SK-N-MC (cell line): Measurements from ENCODE around the gene LYSMD3.

Source experiments
- DNase-seq: peaks from one replicate; pipeline ENCODE4 v3.0.0-alpha.2; 2011; ENCODE audit warnings: low read depth, low spot score
- H3K27ac ChIP-seq: fragments of 200-600 bp; sonication (generic); 2 replicates; pipeline ENCODE4 v1.5.1; 2016; ENCODE audit warnings: mixed run types
- H3K36me3 ChIP-seq: fragments of 200-600 bp; sonication (generic); 2 replicates; pipeline ENCODE4 v1.6.1; 2017; ENCODE audit warnings: antibody characterized with exemption, low read length, mixed read lengths; ENCODE audit not compliant: insufficient read depth
- H3K4me3 ChIP-seq: fragments of 200-600 bp; sonication (generic); 2 replicates; pipeline ENCODE4 v1.5.1; 2016
- H3K9ac ChIP-seq: fragments of 200-600 bp; sonication (generic); 2 replicates; pipeline ENCODE4 v1.8.0; 2017; ENCODE audit warnings: mixed run types, mixed read lengths; ENCODE audit not compliant: insufficient read length
- H3K9me3 ChIP-seq: fragments of 200-600 bp; sonication (generic); 2 replicates; pipeline ENCODE4 v1.6.1; 2017; ENCODE audit warnings: low read depth, mild to moderate bottlenecking, antibody characterized with exemption, low read length, moderate library complexity, mixed read lengths
- EZH2 ChIP-seq: fragments of 200-600 bp; sonication (generic); IDR thresholded peaks from one replicate; pipeline ENCODE4 v1.6.1; 2017; ENCODE audit warnings: antibody characterized with exemption
- FOXP2 ChIP-seq: optimal IDR thresholded peaks from 2 replicates; pipeline ENCODE3; 2011; ENCODE audit warnings: mild to moderate bottlenecking, moderate library complexity; ENCODE audit not compliant: insufficient read depth; ENCODE audit errors: extremely low read length, control extremely low read depth
- POLR2AphosphoS5 ChIP-seq: IDR thresholded peaks from 2 replicates; pipeline ENCODE4 v1.6.1; 2012; ENCODE audit warnings: mild to moderate bottlenecking, low read depth, low read length, borderline replicate concordance

Gene LYSMD3

DNA sequence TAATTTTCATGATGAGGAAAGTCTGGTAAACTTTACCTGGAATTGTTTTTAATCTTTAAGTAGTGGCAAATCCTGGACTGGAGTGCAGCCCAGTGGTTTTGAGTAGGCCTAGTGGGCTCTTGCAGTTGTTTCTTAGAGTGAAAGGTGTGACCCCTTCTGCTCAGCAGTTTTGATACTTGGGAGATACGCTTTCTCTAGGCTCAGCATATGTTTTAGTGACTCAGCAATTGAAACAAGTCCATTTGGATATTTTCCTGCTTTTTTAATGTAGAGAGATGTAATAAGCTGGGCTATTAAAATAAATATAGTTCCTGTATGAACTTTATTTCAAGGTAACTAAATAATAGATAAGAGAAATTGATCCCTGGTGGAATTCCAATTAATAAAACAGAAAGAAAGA lies 48.7 kb downstream of the LYSMD3 start:
- DNase-seq = no peak
- Histone ChIP-seq H3K9me3 (no peaks in the 10 kb centered on the region), H3K27ac (no peak overlapping the region), H3K4me3 (no peak overlapping the region), H3K36me3 (peaks cover 34% of the 10 kb centered on the region), H3K9ac (no peak overlapping the region)
- TF ChIP-seq FOXP2 = no peak
- no peak for TF ChIP-seq EZH2
- TF ChIP-seq POLR2AphosphoS5 = no peak

DNA sequence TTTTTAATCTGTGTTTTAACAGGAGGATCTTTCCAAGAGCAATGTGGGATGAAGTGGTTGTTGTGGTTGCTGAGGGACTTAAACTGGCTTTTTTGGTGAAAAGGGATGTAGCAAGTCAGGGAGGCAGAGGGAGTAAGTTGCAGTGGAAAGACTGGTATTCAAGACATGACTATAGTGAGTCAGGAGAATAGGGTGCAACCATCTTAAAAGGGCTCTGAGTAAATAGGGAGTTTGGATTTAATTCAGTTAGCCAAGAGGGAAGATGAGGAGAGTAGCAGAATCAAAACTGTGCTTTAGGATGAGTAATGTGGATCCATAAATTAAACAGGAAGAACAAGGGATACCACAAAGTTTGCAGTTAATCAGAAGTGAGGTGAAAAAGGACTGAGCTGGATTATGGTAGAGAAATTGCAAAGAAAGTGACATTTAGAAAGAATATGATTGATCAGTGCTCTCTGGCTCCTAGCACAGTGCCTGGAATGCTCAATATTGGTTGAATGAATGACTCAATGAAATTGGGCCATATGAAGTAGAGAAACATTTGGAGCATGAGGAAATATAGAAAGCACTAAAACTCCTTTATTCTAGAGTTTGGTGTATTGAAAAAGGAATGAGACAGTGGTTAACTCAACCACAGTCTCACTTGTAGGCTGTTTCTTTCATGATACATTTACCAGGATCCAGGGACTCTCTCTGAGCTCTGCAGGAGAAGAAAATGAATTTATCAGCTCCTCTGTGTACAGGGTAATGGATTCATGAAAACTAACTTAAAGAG lies 49.6 kb downstream of the LYSMD3 start:
- DNase-seq = no peak
- Histone ChIP-seq H3K9ac (no peak overlapping the region), H3K27ac (no peak overlapping the region), H3K4me3 (no peak overlapping the region), H3K36me3 (peaks cover 28% of the 10 kb centered on the region), H3K9me3 (no peaks in the 10 kb centered on the region)
- TF ChIP-seq POLR2AphosphoS5 (no peak), EZH2 (no peak), FOXP2 (no peak)

DNA sequence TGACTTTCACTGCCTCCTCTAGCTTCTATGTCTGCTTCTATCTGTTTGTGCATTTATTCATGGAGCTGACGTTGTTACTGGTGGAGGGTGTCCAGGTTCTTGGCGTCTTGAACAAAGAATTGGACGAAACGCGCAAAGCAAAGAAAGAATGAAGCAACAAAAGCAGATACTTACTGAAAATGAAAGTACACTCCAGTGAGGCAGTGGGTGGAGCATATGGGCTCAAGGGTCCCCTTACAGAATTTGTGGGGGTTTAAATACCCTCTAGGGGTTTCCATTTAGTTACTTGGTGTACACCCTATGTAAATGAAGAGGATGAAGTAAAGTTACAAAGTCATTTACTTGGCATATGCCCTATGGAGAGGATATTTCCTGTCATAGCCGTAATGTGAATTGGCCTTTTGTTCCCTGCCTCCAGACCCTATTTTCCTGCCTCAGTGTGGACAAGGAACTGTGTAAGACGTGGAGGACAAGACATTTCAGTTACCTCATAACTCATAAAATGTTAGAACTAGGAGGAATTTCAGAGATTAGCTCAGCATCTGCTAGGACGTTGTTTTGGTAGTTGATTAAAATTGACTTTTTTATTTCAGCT lies 51.7 kb downstream of the LYSMD3 start:
- no peak for DNase-seq
- no peak overlapping the region for H3K9ac ChIP-seq
- TF ChIP-seq FOXP2 (no peak), POLR2AphosphoS5 (no peak), EZH2 (no peak)

DNA sequence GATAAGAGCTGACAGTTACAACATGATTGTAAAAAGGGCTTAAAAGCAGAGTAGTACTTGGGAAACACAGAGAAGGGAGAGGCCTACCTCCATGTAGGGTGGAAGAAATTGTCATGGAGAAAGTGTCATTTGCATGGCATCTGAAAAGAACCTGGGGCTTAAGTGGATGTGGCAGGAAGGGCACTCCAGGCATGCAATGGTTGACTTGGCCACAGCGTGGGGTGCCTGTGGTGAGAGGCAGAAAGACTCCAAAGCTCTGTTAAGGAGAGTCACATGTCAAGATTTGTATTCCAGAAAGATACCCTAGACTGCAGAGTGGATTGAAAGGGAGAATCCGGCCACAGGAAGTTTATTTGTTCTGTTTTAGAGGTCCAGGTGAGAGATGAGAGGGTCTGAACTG lies 52.3 kb downstream of the LYSMD3 start:
- TF ChIP-seq FOXP2 (no peak), POLR2AphosphoS5 (no peak), EZH2 (no peak)
- no peak overlapping the region for H3K4me3 ChIP-seq
- no peak overlapping the region for H3K9ac ChIP-seq
- no peaks in the 10 kb centered on the region for H3K9me3 ChIP-seq
- no peak for DNase-seq
- peaks cover 25% of the 10 kb centered on the region for H3K36me3 ChIP-seq
- H3K27ac ChIP-seq = no peak overlapping the region

More for the DNA sequence above, 51.7 kb downstream of the LYSMD3 start:
- Histone ChIP-seq H3K9me3 (no peaks in the 10 kb centered on the region), H3K4me3 (no peak overlapping the region), H3K27ac (no peak overlapping the region), H3K36me3 (peaks cover 28% of the 10 kb centered on the region)

DNA sequence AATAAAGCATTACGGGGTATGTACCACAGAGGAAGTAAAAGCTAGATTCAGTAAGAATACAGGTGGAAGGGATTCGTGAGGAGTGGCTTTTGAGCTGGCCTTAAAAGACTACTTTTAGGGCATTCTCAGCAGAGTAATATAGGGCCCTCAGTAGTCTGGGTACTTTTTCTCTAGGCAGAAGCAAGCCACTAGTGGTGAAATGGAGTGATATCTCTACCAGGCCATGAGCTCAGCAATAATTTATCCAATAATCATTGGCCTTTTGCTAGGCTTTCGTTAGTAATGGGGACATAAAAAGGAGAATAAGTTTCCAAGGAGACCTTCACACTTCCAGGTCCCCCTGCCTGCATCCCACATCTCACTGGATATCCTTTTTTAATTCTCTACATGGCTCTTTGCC lies 53.0 kb downstream of the LYSMD3 start:
- Histone ChIP-seq H3K4me3 (peak overlapping the region; percentile 84), H3K9ac (no peak overlapping the region), H3K9me3 (no peaks in the 10 kb centered on the region)

DNA sequence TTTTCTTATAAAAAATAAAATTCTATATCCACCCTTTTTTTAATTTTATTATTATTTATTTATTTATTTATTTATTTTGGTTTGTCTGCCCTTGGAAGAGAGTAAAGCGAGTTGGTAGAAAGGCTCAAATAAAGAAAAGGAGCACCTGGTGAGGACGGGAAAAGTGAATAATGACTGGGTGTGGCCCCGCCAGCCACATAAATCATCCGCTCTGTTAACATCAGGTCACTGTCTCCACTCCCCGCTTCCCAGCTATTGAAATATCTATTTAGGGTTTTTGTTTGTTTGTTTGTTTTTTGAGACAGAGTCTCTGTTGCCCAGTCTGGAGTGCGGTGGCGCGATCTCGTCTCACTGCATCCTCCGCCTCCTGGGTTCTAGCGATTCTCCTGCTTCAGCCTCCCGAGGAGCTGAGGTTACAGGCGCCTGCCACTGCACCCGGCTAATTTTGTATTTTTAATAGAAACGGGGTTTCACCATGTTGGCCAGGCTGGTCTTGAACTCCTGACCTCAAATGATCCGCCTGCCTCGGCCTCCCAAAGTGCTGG lies 53.9 kb downstream of the LYSMD3 start:
- Histone ChIP-seq H3K36me3 (peaks cover 23% of the 10 kb centered on the region), H3K27ac (no peak overlapping the region)
- DNase-seq = no peak

More for the DNA sequence above, 53.0 kb downstream of the LYSMD3 start:
- peaks cover 23% of the 10 kb centered on the region for H3K36me3 ChIP-seq
- DNase-seq = no peak
- TF ChIP-seq POLR2AphosphoS5 = no peak
- TF ChIP-seq FOXP2 = no peak
- TF ChIP-seq EZH2 = no peak
- H3K27ac ChIP-seq = 0 out of 2 replicates have a peak overlapping the region, but pooled peaks have one; percentile 14

DNA sequence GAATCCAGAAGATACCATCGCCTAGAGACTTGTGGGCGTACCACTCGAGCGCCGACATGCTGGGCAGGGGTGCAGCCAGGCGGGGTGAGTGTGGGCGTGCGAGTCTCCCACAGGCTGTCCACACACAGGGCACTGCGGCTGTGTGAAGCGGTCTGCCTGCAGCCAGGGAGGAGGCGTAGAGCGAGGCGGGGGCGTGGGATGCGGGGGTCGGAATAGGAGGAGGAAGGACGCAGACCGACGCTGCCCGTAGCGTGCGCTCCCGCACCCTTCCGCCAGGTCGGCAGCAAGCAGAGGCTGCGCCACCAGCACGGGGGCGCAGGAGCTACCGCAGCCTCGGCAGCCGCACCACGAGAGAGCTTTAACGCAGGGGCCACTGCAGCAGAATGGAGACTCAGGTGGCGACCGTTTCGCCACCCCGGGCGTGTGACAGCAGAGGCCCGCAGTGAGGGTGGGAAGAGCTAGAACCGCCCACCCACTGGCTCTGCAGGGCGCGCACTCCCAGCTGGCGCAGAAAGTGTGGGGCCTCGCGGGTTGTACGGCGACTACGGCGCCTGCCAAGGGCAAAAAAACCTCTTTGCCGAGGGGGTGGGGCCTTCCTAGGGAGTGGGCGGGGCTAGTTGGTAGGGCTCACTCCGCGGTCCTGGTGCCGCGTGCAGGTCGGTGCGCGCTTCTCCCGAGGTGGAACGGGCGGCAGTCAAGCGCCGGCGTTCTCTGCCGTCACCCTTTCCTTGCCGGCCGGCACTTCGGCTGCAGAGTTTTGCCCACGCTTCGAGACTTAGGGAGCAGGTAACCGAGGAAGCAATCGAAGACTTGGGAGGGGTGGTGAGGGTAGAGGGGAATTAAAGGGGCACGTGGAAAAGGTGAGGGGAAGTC lies 54.9 kb downstream of the LYSMD3 start, which contains the start of the genes MBLAC2 and POLR3G:
Gene MBLAC2 (minus strand): TSS at position 537 of the 873 bp plus-strand sequence. CDS start 479 bp downstream, at position 58.
Gene POLR3G (plus strand): TSS at position 630 of the 873 bp plus-strand sequence. CDS start 10,704 bp downstream, outside the sequence.
- Histone ChIP-seq H3K4me3 (peak within 1 kb of the TSS; percentile 84), H3K9ac (peak within 1 kb of the TSS; percentile 85), H3K27ac (no peak within 1 kb of the TSS), H3K9me3 (no peaks in the 10 kb centered on the region), H3K36me3 (peaks cover 16% of the 10 kb centered on the region)
- TF ChIP-seq FOXP2 (peak; percentile 95), POLR2AphosphoS5 (peak; percentile 97), EZH2 (no peak)
- peak; percentile 70 for DNase-seq

More for the DNA sequence above, 53.9 kb downstream of the LYSMD3 start:
- H3K9ac ChIP-seq = peak overlapping the region; percentile 78
- peak overlapping the region; percentile 84 for H3K4me3 ChIP-seq
- H3K9me3 ChIP-seq = no peaks in the 10 kb centered on the region
- no peak for TF ChIP-seq EZH2
- no peak for TF ChIP-seq POLR2AphosphoS5
- no peak for TF ChIP-seq FOXP2
